Activated naive CD4-positive, alpha-beta T cell treated with anti-CD3 and anti-CD28 coated beads for 36 hours (primary cell): ENCODE measurements around the gene LRP1B. TPM values are rescaled to one million over a fixed set of nuclear protein-coding genes. Genes with fewer than 3 reads are reported as not detected.

ENCODE experiments used
- CTCF ChIA-PET: fragments of 350-600 bp; sonication (Branson Sonifier 250); formaldehyde crosslinking; loops from one replicate; lab custom pipeline; 2021; ENCODE audit warnings: antibody characterized with exemption; lab: Charles Lee
- DNase-seq: peaks from one replicate; pipeline ENCODE4 v3.0.0-alpha.2; 2020
- H3K27ac Mint-ChIP-seq: one replicate; pipeline ENCODE4 v1.8.0; 2021; ENCODE audit warnings: mild to moderate bottlenecking, mixed read lengths
- H3K27me3 Mint-ChIP-seq: one replicate; pipeline ENCODE4 v1.8.0; 2021; ENCODE audit warnings: low read depth, mixed read lengths
- H3K36me3 Mint-ChIP-seq: one replicate; pipeline ENCODE4 v1.8.0; 2021; ENCODE audit warnings: low read depth, mixed read lengths
- H3K4me1 Mint-ChIP-seq: one replicate; pipeline ENCODE4 v1.8.0; 2021; ENCODE audit warnings: low read depth, mixed read lengths
- H3K4me3 Mint-ChIP-seq: one replicate; pipeline ENCODE4 v1.8.0; 2021; ENCODE audit warnings: mild to moderate bottlenecking, moderate library complexity, mixed read lengths
- H3K9me3 Mint-ChIP-seq: one replicate; pipeline ENCODE4 v1.8.0; 2021; ENCODE audit warnings: mixed read lengths
- intact Hi-C: fragments of 100-400 bp; cut with micrococcal nuclease; formaldehyde crosslinking; loops from one replicate; pipeline ENCODE4 v1.15.1; 2023
- total RNA-seq, 2 experiments: library from RNA; stranded (reverse); gene quantifications; one replicate each; pipeline ENCODE4 v1.2.3, GENCODE V29; 2021

Gene LRP1B
- total RNA-seq, 2 experiments from 2014 or later = not detected

- Mint-ChIP-seq H3K9me3 (peaks cover 2% of the 10 kb centered on the region), H3K36me3 (no peaks in the 10 kb centered on the region), H3K4me1 (no peaks in the 10 kb centered on the region), H3K4me3 (no peak overlapping the region), H3K27me3 (no peaks in the 10 kb centered on the region), H3K27ac (no peak overlapping the region)
- CTCF ChIA-PET = no interaction called here
- no peak for DNase-seq
- intact Hi-C loops = no loop called here
These were observed 426.3 kb downstream of the LRP1B start for GRCh38 chr2:141704541-141704940.

- H3K9me3 Mint-ChIP-seq = peaks cover 2% of the 10 kb centered on the region
- CTCF ChIA-PET = no interaction called here
- H3K27me3 Mint-ChIP-seq = no peaks in the 10 kb centered on the region
- no peak for DNase-seq
- H3K27ac Mint-ChIP-seq = no peak overlapping the region
- H3K4me3 Mint-ChIP-seq = no peak overlapping the region
- H3K36me3 Mint-ChIP-seq = no peaks in the 10 kb centered on the region
- intact Hi-C loops = no loop called here
- H3K4me1 Mint-ChIP-seq = no peaks in the 10 kb centered on the region
These were observed 427.3 kb downstream of the LRP1B start for GRCh38 chr2:141703501-141703900.

- H3K4me1 Mint-ChIP-seq = no peaks in the 10 kb centered on the region
- no peaks in the 10 kb centered on the region for H3K27me3 Mint-ChIP-seq
- H3K9me3 Mint-ChIP-seq = peaks cover 2% of the 10 kb centered on the region
- H3K27ac Mint-ChIP-seq = no peak overlapping the region
- CTCF ChIA-PET = no interaction called here
- intact Hi-C loops = no loop called here
- no peaks in the 10 kb centered on the region for H3K36me3 Mint-ChIP-seq
- DNase-seq = no peak
- no peak overlapping the region for H3K4me3 Mint-ChIP-seq
These were observed 429.2 kb downstream of the LRP1B start for GRCh38 chr2:141701618-141702017.

- no peak overlapping the region for H3K4me3 Mint-ChIP-seq
- H3K9me3 Mint-ChIP-seq = peaks cover 2% of the 10 kb centered on the region
- no peaks in the 10 kb centered on the region for H3K27me3 Mint-ChIP-seq
- intact Hi-C loops = no loop called here
- CTCF ChIA-PET = no interaction called here
- H3K27ac Mint-ChIP-seq = no peak overlapping the region
- H3K4me1 Mint-ChIP-seq = no peaks in the 10 kb centered on the region
- H3K36me3 Mint-ChIP-seq = no peaks in the 10 kb centered on the region
- DNase-seq = no peak
These were observed 431.2 kb downstream of the LRP1B start for GRCh38 chr2:141699573-141699972.

GRCh38 chr2:141698500-141698899 is 432.3 kb downstream of the LRP1B start:
- intact Hi-C loops = no loop called here
- DNase-seq = no peak
- H3K36me3 Mint-ChIP-seq = no peaks in the 10 kb centered on the region
- no peaks in the 10 kb centered on the region for H3K27me3 Mint-ChIP-seq
- H3K9me3 Mint-ChIP-seq = no peaks in the 10 kb centered on the region
- no peak overlapping the region for H3K27ac Mint-ChIP-seq
- no peaks in the 10 kb centered on the region for H3K4me1 Mint-ChIP-seq
- CTCF ChIA-PET = interaction anchor here (0.7 kb wide), 1 partner anchor 198 kb away, joined by 3 read pairs; no protein-coding TSS in a partner anchor
- no peak overlapping the region for H3K4me3 Mint-ChIP-seq

GRCh38 chr2:141697035-141697434 is 433.8 kb downstream of the LRP1B start:
- Mint-ChIP-seq H3K36me3 (no peaks in the 10 kb centered on the region), H3K9me3 (peaks cover 3% of the 10 kb centered on the region), H3K27ac (no peak overlapping the region), H3K27me3 (no peaks in the 10 kb centered on the region), H3K4me3 (no peak overlapping the region), H3K4me1 (no peaks in the 10 kb centered on the region)
- no peak for DNase-seq
- intact Hi-C loops = no loop called here
- CTCF ChIA-PET = no interaction called here

- CTCF ChIA-PET = interaction anchor here (0.7 kb wide), 2 partner anchors 98 to 282 kb away, joined by 3 read pairs; no protein-coding TSS in a partner anchor
- intact Hi-C loops = no loop called here
- DNase-seq = no peak
- no peaks in the 10 kb centered on the region for H3K27me3 Mint-ChIP-seq
- H3K9me3 Mint-ChIP-seq = peaks cover 6% of the 10 kb centered on the region
- H3K4me3 Mint-ChIP-seq = no peak overlapping the region
- no peaks in the 10 kb centered on the region for H3K36me3 Mint-ChIP-seq
- H3K4me1 Mint-ChIP-seq = no peaks in the 10 kb centered on the region
- no peak overlapping the region for H3K27ac Mint-ChIP-seq
These were observed 436.6 kb downstream of the LRP1B start for GRCh38 chr2:141694180-141694579.

- DNase-seq = no peak
- intact Hi-C loops = no loop called here
- H3K27ac Mint-ChIP-seq = no peak overlapping the region
- H3K27me3 Mint-ChIP-seq = no peaks in the 10 kb centered on the region
- CTCF ChIA-PET = no interaction called here
- no peaks in the 10 kb centered on the region for H3K4me1 Mint-ChIP-seq
- no peak overlapping the region for H3K4me3 Mint-ChIP-seq
- H3K9me3 Mint-ChIP-seq = peaks cover 7% of the 10 kb centered on the region
- no peaks in the 10 kb centered on the region for H3K36me3 Mint-ChIP-seq
These were observed 438.0 kb downstream of the LRP1B start for GRCh38 chr2:141692829-141693228.

GRCh38 chr2:141676139-141676538 is 454.7 kb downstream of the LRP1B start:
- no peak overlapping the region for H3K27ac Mint-ChIP-seq
- peaks cover 6% of the 10 kb centered on the region for H3K9me3 Mint-ChIP-seq
- no peak overlapping the region for H3K4me3 Mint-ChIP-seq
- CTCF ChIA-PET = no interaction called here
- DNase-seq = no peak
- intact Hi-C loops = no loop called here
- H3K4me1 Mint-ChIP-seq = no peaks in the 10 kb centered on the region
- no peaks in the 10 kb centered on the region for H3K27me3 Mint-ChIP-seq
- H3K36me3 Mint-ChIP-seq = no peaks in the 10 kb centered on the region

GRCh38 chr2:141666191-141666590 is 464.6 kb downstream of the LRP1B start:
- H3K4me1 Mint-ChIP-seq = no peaks in the 10 kb centered on the region
- DNase-seq = no peak
- H3K27me3 Mint-ChIP-seq = no peaks in the 10 kb centered on the region
- CTCF ChIA-PET = no interaction called here
- H3K36me3 Mint-ChIP-seq = no peaks in the 10 kb centered on the region
- H3K9me3 Mint-ChIP-seq = peaks cover 17% of the 10 kb centered on the region
- H3K4me3 Mint-ChIP-seq = no peak overlapping the region
- intact Hi-C loops = no loop called here
- H3K27ac Mint-ChIP-seq = no peak overlapping the region

GRCh38 chr2:141660232-141660631 is 470.6 kb downstream of the LRP1B start:
- Mint-ChIP-seq H3K27ac (no peak overlapping the region), H3K27me3 (no peaks in the 10 kb centered on the region), H3K4me3 (no peak overlapping the region), H3K9me3 (peaks cover 16% of the 10 kb centered on the region), H3K36me3 (no peaks in the 10 kb centered on the region), H3K4me1 (no peaks in the 10 kb centered on the region)
- intact Hi-C loops = no loop called here
- CTCF ChIA-PET = no interaction called here
- no peak for DNase-seq

GRCh38 chr2:141654311-141654710 is 476.5 kb downstream of the LRP1B start:
- Mint-ChIP-seq H3K4me3 (no peak overlapping the region), H3K9me3 (peaks cover 2% of the 10 kb centered on the region), H3K4me1 (no peaks in the 10 kb centered on the region), H3K36me3 (no peaks in the 10 kb centered on the region), H3K27ac (no peak overlapping the region), H3K27me3 (no peaks in the 10 kb centered on the region)
- intact Hi-C loops = no loop called here
- CTCF ChIA-PET = interaction anchor here (1.6 kb wide), 1 partner anchor 12 kb away, joined by 3 read pairs; no protein-coding TSS in a partner anchor
- DNase-seq = no peak

GRCh38 chr2:141653184-141653583 is 477.6 kb downstream of the LRP1B start:
- Mint-ChIP-seq H3K36me3 (no peaks in the 10 kb centered on the region), H3K9me3 (no peaks in the 10 kb centered on the region), H3K27ac (no peak overlapping the region), H3K4me3 (no peak overlapping the region), H3K27me3 (no peaks in the 10 kb centered on the region), H3K4me1 (no peaks in the 10 kb centered on the region)
- no peak for DNase-seq
- intact Hi-C loops = no loop called here
- CTCF ChIA-PET = interaction anchor here (1.6 kb wide), 1 partner anchor 11 kb away, joined by 3 read pairs; no protein-coding TSS in a partner anchor
